Naive thymus-derived CD4-positive, alpha-beta T cell (primary cell): ENCODE results near the gene PPID. TPM values are rescaled to one million over a fixed set of nuclear protein-coding genes. Genes with fewer than 3 reads are reported as not detected.
"Not testable (repeated sequence)": the region's sequence is repeated elsewhere in the genome, so short reads cannot be mapped to it uniquely, and the experiment has no call there.

Source experiments
- ATAC-seq: fragments of 150-1000 bp; cut with Tn5 transposase; 2 replicates; pipeline ENCODE4 v1.10.0; 2021; ENCODE audit warnings: mild to moderate bottlenecking, moderate library complexity
- CTCF ChIA-PET: fragments of 350-600 bp; sonication (Branson Sonifier 250); formaldehyde crosslinking; loops from one replicate; lab custom pipeline; 2021; ENCODE audit warnings: antibody characterized with exemption; lab: Charles Lee
- POLR2A ChIA-PET: fragments of 350-600 bp; sonication (Branson Sonifier 250); formaldehyde crosslinking; loops from one replicate; lab custom pipeline; 2021; ENCODE audit warnings: antibody characterized with exemption, inconsistent platforms; lab: Charles Lee
- DNase-seq, 9 donors: peaks; one replicate each; pipeline versions ENCODE4 v3.0.0 to v3.0.0-alpha.2; 2020 to 2022; ENCODE audit warnings: mixed read lengths in 1 of 9
- H3K27ac ChIP-seq: one replicate; pipeline ENCODE4 v1.7.0; 2013; ENCODE audit warnings: mild to moderate bottlenecking, low read depth, low read length, moderate library complexity
- H3K27me3 ChIP-seq, 2 donors: one replicate each; pipeline ENCODE4 v1.7.0; 2013; ENCODE audit warnings: low read length in 2 of 2, mild to moderate bottlenecking in 2 of 2, moderate library complexity in 2 of 2; ENCODE audit not compliant: control insufficient read depth in 2 of 2, insufficient read depth in 2 of 2
- H3K36me3 ChIP-seq, 3 experiments: 1 replicate in 2 of 3; 2 replicates in 1 of 3; pipeline ENCODE4 v1.7.0; 2013; ENCODE audit warnings: low read length in 3 of 3, mild to moderate bottlenecking in 3 of 3, moderate library complexity in 1 of 3; ENCODE audit not compliant: insufficient read depth in 3 of 3, control insufficient read depth in 2 of 3
- H3K4me1 ChIP-seq, 2 donors: one replicate each; pipeline ENCODE4 v1.7.0; 2013; ENCODE audit warnings: low read length in 2 of 2, mild to moderate bottlenecking in 2 of 2, moderate library complexity in 1 of 2; ENCODE audit not compliant: control insufficient read depth in 2 of 2, insufficient read depth in 2 of 2
- H3K4me3 ChIP-seq: 2 replicates; pipeline ENCODE4 v1.7.0; 2013; ENCODE audit warnings: mild to moderate bottlenecking, low read length
- H3K9me3 ChIP-seq, 3 experiments: 1 replicate in 2 of 3; 2 replicates in 1 of 3; pipeline ENCODE4 v1.7.0; 2013; ENCODE audit warnings: low read length in 3 of 3; ENCODE audit not compliant: control insufficient read depth in 2 of 3
- H3K27ac Mint-ChIP-seq, 9 donors: one replicate each; pipeline ENCODE4 v1.8.0; 2020 to 2022; ENCODE audit warnings: mixed read lengths in 9 of 9, mild to moderate bottlenecking in 8 of 9, moderate library complexity in 5 of 9, inconsistent platforms in 2 of 9
- H3K27me3 Mint-ChIP-seq, 5 donors: one replicate each; pipeline ENCODE4 v1.8.0; 2021 to 2022; ENCODE audit warnings: mixed read lengths in 5 of 5, mild to moderate bottlenecking in 1 of 5
- H3K36me3 Mint-ChIP-seq, 5 donors: one replicate each; pipeline ENCODE4 v1.8.0; 2020 to 2022; ENCODE audit warnings: mixed read lengths in 5 of 5, mild to moderate bottlenecking in 3 of 5, inconsistent platforms in 1 of 5
- H3K4me1 Mint-ChIP-seq, 7 donors: one replicate each; pipeline ENCODE4 v1.8.0; 2020 to 2022; ENCODE audit warnings: mixed read lengths in 7 of 7, mild to moderate bottlenecking in 3 of 7, inconsistent platforms in 1 of 7
- H3K4me3 Mint-ChIP-seq, 10 donors: one replicate each; pipeline ENCODE4 v1.8.0; 2020 to 2022; ENCODE audit warnings: mild to moderate bottlenecking in 10 of 10, mixed read lengths in 10 of 10, moderate library complexity in 6 of 10, inconsistent platforms in 2 of 10
- H3K9me3 Mint-ChIP-seq, 11 donors: one replicate each; pipeline ENCODE4 v1.8.0; 2020 to 2022; ENCODE audit warnings: mixed read lengths in 11 of 11, mild to moderate bottlenecking in 4 of 11, inconsistent platforms in 1 of 11, moderate library complexity in 1 of 11
- intact Hi-C, 2 donors: fragments of 100-400 bp; cut with micrococcal nuclease; formaldehyde crosslinking; loops; one replicate each; pipeline ENCODE4 v1.15.1; 2023
- polyA plus RNA-seq, 2 donors: library from polyadenylated mRNA; unstranded; fragments of 300-500 nt; fragmentation: Illumina TruSeq; gene quantifications; one replicate each; pipeline ENCODE4 v1.2.3, GENCODE V29; 2021
- total RNA-seq, 6 experiments: library from RNA in 5 of 6; stranded (reverse) in 5 of 6; gene quantifications; 1 replicate in 5 of 6; 2 replicates in 1 of 6; pipeline ENCODE4 v1.2.3 and lab custom pipeline; 2021 to 2026

The PPID gene
- total and polyA plus RNA-seq, 7 experiments from 2014 or later, result 13.4 to 52.0 (median 28.9) TPM

DNA sequence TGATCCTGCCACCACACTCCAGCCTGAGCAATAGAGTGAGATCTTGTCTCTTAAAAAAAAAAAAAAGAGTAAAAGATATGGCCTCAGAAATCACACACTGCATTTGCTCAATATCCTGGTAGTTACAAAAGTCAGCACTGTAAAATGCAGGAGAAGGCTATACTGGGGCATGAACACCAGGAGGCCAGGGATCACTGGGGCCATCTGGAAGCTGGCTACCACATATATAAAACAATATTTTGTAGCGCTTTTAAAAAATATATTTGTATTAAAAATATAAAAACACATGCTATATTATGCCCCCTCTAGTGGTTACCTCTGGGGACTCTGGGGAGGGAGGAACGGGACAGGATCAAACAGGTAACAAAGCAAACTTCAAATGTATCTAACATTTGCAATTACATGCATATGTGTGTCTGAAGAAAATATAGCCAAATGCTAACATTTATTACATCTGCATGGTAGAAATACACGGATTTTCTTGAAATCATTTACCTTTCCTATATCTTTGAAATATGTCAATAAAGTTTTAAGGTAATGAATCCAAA is 55.5 kb downstream of the PPID start:
- Histone ChIP-seq H3K36me3 (peaks cover 0 to 4% (median 0%) of the 10 kb centered on the region in 3 experiments), H3K4me3 (no peak overlapping the region), H3K27me3 (no peaks in the 10 kb centered on the region), H3K4me1 (peaks cover 7 to 10% of the 10 kb centered on the region in 2 donors), H3K27ac (no peak overlapping the region), H3K9me3 (no peaks in the 10 kb centered on the region)
- ChIA-PET CTCF (interaction anchor here (0.7 kb wide), 1 partner anchor 78 kb away, joined by 3 read pairs; no protein-coding TSS in a partner anchor), POLR2A (no interaction called here)
- H3K27me3 Mint-ChIP-seq, result peaks cover 0 to 3% (median 0%) of the 10 kb centered on the region in 5 donors
- peaks cover 0 to 13% (median 0%) of the 10 kb centered on the region in 5 donors for H3K36me3 Mint-ChIP-seq
- ATAC-seq (no peak), DNase-seq (peak in 7 of 9 donors; percentile 5 to 27 (median 20))
- H3K4me1 Mint-ChIP-seq, result peaks cover 6 to 28% (median 19%) of the 10 kb centered on the region in 7 donors
- H3K4me3 Mint-ChIP-seq, result no peak overlapping the region
- H3K27ac Mint-ChIP-seq, result no peak overlapping the region
- intact Hi-C loops, result no loop called here
- no peaks in the 10 kb centered on the region for H3K9me3 Mint-ChIP-seq

GRCh38 chr4:158666892-158667291 is 56.3 kb downstream of the PPID start:
- intact Hi-C loops, result no loop called here
- peaks cover 6 to 21% (median 13%) of the 10 kb centered on the region in 7 donors for H3K4me1 Mint-ChIP-seq
- H3K9me3 Mint-ChIP-seq, result no peaks in the 10 kb centered on the region
- ATAC-seq (no peak), DNase-seq (no peak)
- POLR2A ChIA-PET, result no interaction called here
- no peak overlapping the region for H3K4me3 Mint-ChIP-seq
- H3K36me3 Mint-ChIP-seq, result peaks cover 0 to 13% (median 0%) of the 10 kb centered on the region in 5 donors
- Histone ChIP-seq H3K36me3 (peaks cover 0 to 4% (median 0%) of the 10 kb centered on the region in 3 experiments), H3K27me3 (no peaks in the 10 kb centered on the region), H3K9me3 (no peaks in the 10 kb centered on the region), H3K27ac (no peak overlapping the region), H3K4me3 (no peak overlapping the region), H3K4me1 (peaks cover 6 to 7% of the 10 kb centered on the region in 2 donors)
- no peak overlapping the region for H3K27ac Mint-ChIP-seq
- CTCF ChIA-PET, result interaction anchor here (0.6 to 0.7 kb wide), 3 partner anchors 48 to 535 kb away, joined by 3 to 4 read pairs (median 3); no protein-coding TSS in a partner anchor
- peaks cover 0 to under 1% (median 0%) of the 10 kb centered on the region in 5 donors for H3K27me3 Mint-ChIP-seq

DNA sequence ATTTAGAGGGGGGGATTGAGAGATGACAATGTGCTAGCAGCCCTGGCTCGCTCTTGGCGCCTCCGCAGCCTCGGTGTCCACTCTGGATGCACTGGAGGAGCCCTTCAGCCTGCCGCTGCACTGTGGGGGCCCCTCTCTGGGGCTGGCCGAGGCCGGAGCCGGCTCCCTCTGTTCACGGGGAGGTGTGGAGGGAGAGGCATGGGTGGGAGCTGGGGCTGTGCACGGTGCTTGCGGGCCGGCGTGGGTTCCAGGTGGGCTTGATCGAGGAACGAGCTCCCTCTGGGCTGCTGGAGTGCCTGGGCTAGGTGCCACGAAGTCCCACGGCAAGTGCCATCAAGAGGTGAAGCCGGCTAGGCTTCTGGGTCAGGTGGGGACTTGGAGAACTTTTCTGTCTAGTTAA is 58.4 kb downstream of the PPID start:
- peaks cover 0 to 10% (median 4%) of the 10 kb centered on the region in 7 donors for H3K4me1 Mint-ChIP-seq
- intact Hi-C loops, result no loop called here
- Histone ChIP-seq H3K4me3 (no peak overlapping the region), H3K27ac (no peak overlapping the region), H3K9me3 (no peaks in the 10 kb centered on the region), H3K36me3 (no peaks in the 10 kb centered on the region), H3K27me3 (no peaks in the 10 kb centered on the region), H3K4me1 (no peaks in the 10 kb centered on the region)
- no peak overlapping the region for H3K4me3 Mint-ChIP-seq
- no peaks in the 10 kb centered on the region for H3K27me3 Mint-ChIP-seq
- H3K27ac Mint-ChIP-seq, result no peak overlapping the region
- no peaks in the 10 kb centered on the region for H3K9me3 Mint-ChIP-seq
- H3K36me3 Mint-ChIP-seq, result peaks cover 0 to 13% (median 0%) of the 10 kb centered on the region in 5 donors
- ATAC-seq, result no peak
- CTCF ChIA-PET, result no interaction called here
- DNase-seq, result no peak
- POLR2A ChIA-PET, result no interaction called here

DNA sequence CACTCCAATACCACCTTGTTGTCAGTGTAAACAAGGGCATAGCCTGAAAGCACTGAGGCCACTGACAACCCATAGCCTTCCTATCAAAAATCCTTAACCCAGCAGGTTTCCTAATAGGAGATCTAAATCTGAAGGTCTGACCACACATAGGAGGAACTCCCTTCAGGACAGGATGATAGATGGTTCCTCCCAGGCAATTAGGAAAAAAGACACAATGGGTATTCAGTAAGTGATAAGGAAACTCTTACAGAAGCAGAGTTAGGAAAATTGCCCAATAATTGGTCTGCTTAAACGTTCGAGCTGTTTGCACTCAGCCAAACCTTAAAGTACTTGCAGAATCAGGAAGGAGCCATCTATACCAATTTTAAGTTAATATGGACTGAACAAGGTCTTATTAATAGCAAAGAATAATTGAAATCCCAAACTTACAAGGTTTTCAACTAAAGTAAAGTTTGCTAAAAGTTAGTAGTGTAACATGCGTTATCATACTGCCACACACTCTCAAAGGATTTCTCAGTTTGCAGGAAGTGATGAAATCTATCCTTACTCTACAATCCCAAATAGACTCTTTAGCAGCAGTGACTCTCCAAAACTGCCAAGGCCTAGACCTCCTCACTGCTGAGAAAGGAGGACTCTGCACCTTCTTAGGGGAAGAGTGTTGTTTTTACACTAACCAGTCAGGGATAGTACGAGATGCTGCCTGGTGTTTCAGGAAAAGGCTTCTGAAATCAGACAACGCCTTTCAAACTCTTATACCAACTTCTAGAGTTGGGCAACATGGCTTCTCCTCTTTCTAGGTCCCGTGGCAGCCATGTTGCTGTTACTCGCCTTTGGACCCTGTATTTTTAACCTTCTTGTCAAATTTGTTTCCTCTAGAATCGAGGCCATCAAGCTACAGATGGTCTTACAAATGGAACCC is 59.2 kb downstream of the PPID start:
- peaks cover 0 to 13% (median 0%) of the 10 kb centered on the region in 5 donors for H3K36me3 Mint-ChIP-seq
- intact Hi-C loops, DNase-seq, H3K36me3 ChIP-seq, POLR2A ChIA-PET, H3K4me3 ChIP-seq, H3K4me1 ChIP-seq, CTCF ChIA-PET, H3K9me3 ChIP-seq, H3K27ac Mint-ChIP-seq, H3K4me1 Mint-ChIP-seq, ATAC-seq, H3K9me3 Mint-ChIP-seq, H3K27ac ChIP-seq, H3K27me3 Mint-ChIP-seq, H3K4me3 Mint-ChIP-seq, H3K27me3 ChIP-seq: not testable (repeated sequence)

GRCh38 chr4:158663255-158663654 is 59.9 kb downstream of the PPID start:
- peaks cover 0 to 11% (median 0%) of the 10 kb centered on the region in 5 donors for H3K36me3 Mint-ChIP-seq
- H3K36me3 ChIP-seq, H3K4me3 ChIP-seq, H3K27ac ChIP-seq, H3K27me3 ChIP-seq, H3K9me3 Mint-ChIP-seq, H3K9me3 ChIP-seq, intact Hi-C loops, H3K4me1 ChIP-seq, CTCF ChIA-PET, ATAC-seq, POLR2A ChIA-PET, H3K4me1 Mint-ChIP-seq, H3K4me3 Mint-ChIP-seq, H3K27me3 Mint-ChIP-seq, H3K27ac Mint-ChIP-seq, DNase-seq: not testable (repeated sequence)
